Activated T-cell treated with anti-CD3 and anti-CD28 coated beads, Interleukin-2, amount 50 U/mL, for 72 hours (primary cell): ENCODE results near the gene CCDC117. TPM values are rescaled to one million over a fixed set of nuclear protein-coding genes. Genes with fewer than 3 reads are reported as not detected.
"Not testable (repeated sequence)": the region's sequence is repeated elsewhere in the genome, so short reads cannot be mapped to it uniquely, and the experiment has no call there.

ENCODE experiments used
- ATAC-seq, 2 donors: fragments of 150-1000 bp; cut with Tn5 transposase; replicated peaks in 1 of 2; 2 replicates each; pipeline ENCODE4 v1.10.0; 2021; ENCODE audit warnings: moderate library complexity in 2 of 2, mild to moderate bottlenecking in 1 of 2
- DNase-seq, 2 donors: peaks; one replicate each; pipeline ENCODE4 v3.0.0; 2021 to 2022; ENCODE audit warnings: mixed read lengths in 1 of 2
- H3K27ac Mint-ChIP-seq: one replicate; pipeline ENCODE4 v1.8.0; 2022; ENCODE audit warnings: mild to moderate bottlenecking, moderate library complexity, mixed read lengths
- H3K27me3 Mint-ChIP-seq: one replicate; pipeline ENCODE4 v1.8.0; 2022; ENCODE audit warnings: low read depth, mixed read lengths
- H3K36me3 Mint-ChIP-seq, 2 donors: one replicate each; pipeline ENCODE4 v1.8.0; 2022; ENCODE audit warnings: mixed read lengths in 2 of 2, mild to moderate bottlenecking in 1 of 2; ENCODE audit not compliant: insufficient read depth in 2 of 2
- H3K4me1 Mint-ChIP-seq: one replicate; pipeline ENCODE4 v1.8.0; 2022; ENCODE audit warnings: low read depth, mixed read lengths
- H3K4me3 Mint-ChIP-seq, 2 donors: one replicate each; pipeline ENCODE4 v1.8.0; 2022; ENCODE audit warnings: mild to moderate bottlenecking in 2 of 2, mixed read lengths in 2 of 2, moderate library complexity in 2 of 2
- H3K9me3 Mint-ChIP-seq, 2 donors: one replicate each; pipeline ENCODE4 v1.8.0; 2022; ENCODE audit warnings: mixed read lengths in 2 of 2
- total RNA-seq, 2 donors: library from RNA; stranded (reverse); gene quantifications; one replicate each; pipeline ENCODE4 v1.2.3, GENCODE V29; 2022

Gene CCDC117
- total RNA-seq, 2 donors from 2014 or later, result 24.0 to 26.9 TPM

DNA sequence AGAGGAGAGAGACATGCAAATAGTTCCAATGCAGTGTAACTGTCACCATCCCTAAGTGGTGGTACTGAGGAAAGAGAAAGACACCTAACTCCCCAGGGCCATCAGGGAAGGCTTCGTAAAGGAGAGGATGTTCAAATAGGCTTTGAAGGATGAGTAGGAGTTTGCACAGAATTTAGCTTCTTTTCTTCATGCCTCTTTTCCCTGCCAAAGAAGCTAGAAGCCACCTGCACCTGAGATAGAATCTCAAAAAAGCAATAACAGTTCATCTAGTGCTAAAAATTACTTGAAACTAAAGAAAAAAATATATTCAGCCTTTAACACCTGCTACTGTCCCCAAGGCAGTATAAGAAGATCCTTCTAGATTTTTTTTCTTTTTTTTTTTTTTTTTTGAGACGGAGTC lies 44.6 kb downstream of the CCDC117 start:
- Mint-ChIP-seq H3K36me3 (peaks cover 0 to 1% of the 10 kb centered on the region in 2 donors), H3K27me3 (no peaks in the 10 kb centered on the region), H3K27ac (no peak overlapping the region), H3K9me3 (no peaks in the 10 kb centered on the region), H3K4me1 (peaks cover 77% of the 10 kb centered on the region), H3K4me3 (no peak overlapping the region)
- no peak for DNase-seq
- ATAC-seq, result no peak

- no peaks in the 10 kb centered on the region for H3K9me3 Mint-ChIP-seq
- DNase-seq, result no peak
- no peak overlapping the region for H3K4me3 Mint-ChIP-seq
Measured at GRCh38 chr22:28817919-28818859, 45.7 kb downstream of the CCDC117 start.

GRCh38 chr22:28819253-28820096 lies 47.0 kb downstream of the CCDC117 start:
- Mint-ChIP-seq H3K27ac (no peak overlapping the region), H3K4me1 (peaks cover 71% of the 10 kb centered on the region), H3K9me3 (no peaks in the 10 kb centered on the region), H3K4me3 (peak overlapping the region in 1 of 2 donors; percentile 20), H3K36me3 (peaks cover 0 to 1% of the 10 kb centered on the region in 2 donors), H3K27me3 (no peaks in the 10 kb centered on the region)
- no peak for ATAC-seq
- no peak for DNase-seq

More at GRCh38 chr22:28817919-28818859, 45.7 kb downstream of the CCDC117 start:
- ATAC-seq, result no peak
- Mint-ChIP-seq H3K4me1 (peaks cover 77% of the 10 kb centered on the region), H3K27ac (no peak overlapping the region), H3K36me3 (peaks cover 0 to 1% of the 10 kb centered on the region in 2 donors), H3K27me3 (no peaks in the 10 kb centered on the region)

DNA sequence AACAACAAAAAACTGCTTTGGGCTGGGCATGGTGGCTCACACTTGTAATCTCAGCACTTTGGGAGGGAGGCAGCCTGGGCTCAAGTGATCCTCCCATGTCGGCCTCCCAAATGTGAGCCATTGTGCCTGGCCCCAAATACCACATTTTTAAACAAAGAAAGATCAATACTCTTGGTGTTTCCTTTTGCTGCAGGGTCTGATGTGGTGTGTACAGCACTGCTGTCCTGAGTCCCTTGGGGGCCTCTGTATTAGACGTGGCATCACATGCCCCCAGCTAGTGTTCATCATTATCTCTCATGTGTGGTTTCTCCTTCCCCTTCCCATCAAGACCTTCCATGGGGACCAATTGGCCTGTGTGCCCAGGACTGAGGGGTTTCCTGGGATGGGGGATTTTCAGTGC lies 48.4 kb downstream of the CCDC117 start:
- DNase-seq, result no peak
- H3K4me1 Mint-ChIP-seq, result peaks cover 62% of the 10 kb centered on the region
- H3K27me3 Mint-ChIP-seq, result no peaks in the 10 kb centered on the region
- no peaks in the 10 kb centered on the region for H3K9me3 Mint-ChIP-seq
- H3K4me3 Mint-ChIP-seq, result no peak overlapping the region
- ATAC-seq, result no peak
- no peak overlapping the region for H3K27ac Mint-ChIP-seq
- peaks cover 0 to 1% of the 10 kb centered on the region in 2 donors for H3K36me3 Mint-ChIP-seq

DNA sequence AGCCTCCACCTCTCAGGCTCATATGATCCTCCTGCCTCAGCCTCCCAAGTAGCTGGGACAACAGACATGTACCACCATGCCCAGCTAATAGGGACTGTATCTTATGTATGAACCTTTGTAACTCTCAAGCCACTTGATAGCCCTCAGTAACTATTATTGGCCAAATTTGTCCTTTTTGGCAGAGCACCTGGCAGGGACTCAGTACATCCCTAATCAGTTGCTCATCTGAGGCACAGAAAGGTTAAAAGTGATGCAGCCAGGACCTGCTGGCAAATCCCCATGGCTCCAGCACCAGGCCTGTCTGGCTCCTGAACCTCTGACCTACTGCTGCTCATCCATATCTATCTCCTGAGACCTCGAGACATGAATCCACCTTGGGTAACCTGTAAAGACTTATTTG lies 49.0 kb downstream of the CCDC117 start:
- H3K4me1 Mint-ChIP-seq, result peaks cover 62% of the 10 kb centered on the region
- H3K9me3 Mint-ChIP-seq, result no peaks in the 10 kb centered on the region
- H3K4me3 Mint-ChIP-seq, result no peak overlapping the region
- DNase-seq (no peak), ATAC-seq (no peak)
- peak overlapping the region; percentile 7 for H3K27ac Mint-ChIP-seq
- H3K27me3 Mint-ChIP-seq, result no peaks in the 10 kb centered on the region
- H3K36me3 Mint-ChIP-seq, result peaks cover 0 to 1% of the 10 kb centered on the region in 2 donors

DNA sequence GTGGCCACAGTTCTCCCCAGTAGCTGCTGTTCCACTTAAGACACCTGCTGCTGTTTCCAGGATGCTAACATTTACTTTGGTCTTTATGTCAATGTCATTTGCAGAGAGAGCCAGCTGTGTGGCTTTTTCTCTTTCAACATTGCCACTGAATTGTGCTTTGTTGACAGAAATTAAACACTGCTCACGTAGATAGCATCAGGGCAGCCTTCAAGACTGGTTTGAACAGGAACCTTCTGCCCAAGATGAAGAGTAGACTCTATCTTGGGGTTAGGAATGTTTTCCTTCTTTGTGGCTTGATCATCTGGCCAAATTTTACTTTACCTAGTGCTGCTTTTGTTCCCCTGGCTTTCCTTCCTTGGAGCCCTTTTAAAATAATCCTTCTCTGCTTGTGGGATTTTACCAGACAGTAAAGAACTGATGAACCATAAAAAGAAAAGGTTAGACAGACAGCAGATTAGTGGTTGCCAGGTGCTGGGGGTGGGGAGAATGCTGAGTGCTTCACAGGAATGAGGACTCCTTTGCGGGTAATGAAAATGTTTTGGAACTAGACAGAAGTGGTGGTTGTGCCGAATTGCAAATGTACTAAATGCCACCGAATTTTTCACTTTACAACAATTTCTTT lies 50.5 kb downstream of the CCDC117 start:
- Mint-ChIP-seq H3K9me3 (no peaks in the 10 kb centered on the region), H3K36me3 (peaks cover 0 to 1% of the 10 kb centered on the region in 2 donors), H3K27me3 (no peaks in the 10 kb centered on the region), H3K4me3 (peak overlapping the region; percentile 10 to 31), H3K27ac (no peak overlapping the region), H3K4me1 (peaks cover 61% of the 10 kb centered on the region)
- DNase-seq (no peak), ATAC-seq (peak; percentile 39 to 59)

GRCh38 chr22:28824455-28824854 lies 52.0 kb downstream of the CCDC117 start:
- DNase-seq, H3K4me3 Mint-ChIP-seq, H3K36me3 Mint-ChIP-seq, H3K27ac Mint-ChIP-seq, H3K9me3 Mint-ChIP-seq, H3K27me3 Mint-ChIP-seq, ATAC-seq: not testable (repeated sequence)
- H3K4me1 Mint-ChIP-seq, result peaks cover 55% of the 10 kb centered on the region

DNA sequence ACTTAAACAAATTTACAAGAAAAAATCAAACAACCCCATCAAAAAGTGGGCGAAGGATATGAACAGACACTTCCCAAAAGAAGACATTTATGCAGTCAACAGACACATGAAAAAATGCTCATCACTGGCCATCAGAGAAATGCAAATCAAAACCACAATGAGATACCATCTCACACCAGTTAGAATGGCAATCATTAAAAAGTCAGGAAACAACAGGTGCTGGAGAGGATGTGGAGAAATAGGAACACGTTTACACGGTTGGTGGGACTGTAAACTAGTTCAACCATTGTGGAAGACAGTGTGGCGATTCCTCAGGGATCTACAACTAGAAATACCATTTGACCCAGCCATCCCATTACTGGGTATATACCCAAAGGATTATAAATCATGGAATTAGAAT lies 53.9 kb downstream of the CCDC117 start:
- H3K36me3 Mint-ChIP-seq, DNase-seq, H3K4me3 Mint-ChIP-seq, H3K27me3 Mint-ChIP-seq, H3K9me3 Mint-ChIP-seq, ATAC-seq, H3K27ac Mint-ChIP-seq: not testable (repeated sequence)
- peaks cover 44% of the 10 kb centered on the region for H3K4me1 Mint-ChIP-seq

DNA sequence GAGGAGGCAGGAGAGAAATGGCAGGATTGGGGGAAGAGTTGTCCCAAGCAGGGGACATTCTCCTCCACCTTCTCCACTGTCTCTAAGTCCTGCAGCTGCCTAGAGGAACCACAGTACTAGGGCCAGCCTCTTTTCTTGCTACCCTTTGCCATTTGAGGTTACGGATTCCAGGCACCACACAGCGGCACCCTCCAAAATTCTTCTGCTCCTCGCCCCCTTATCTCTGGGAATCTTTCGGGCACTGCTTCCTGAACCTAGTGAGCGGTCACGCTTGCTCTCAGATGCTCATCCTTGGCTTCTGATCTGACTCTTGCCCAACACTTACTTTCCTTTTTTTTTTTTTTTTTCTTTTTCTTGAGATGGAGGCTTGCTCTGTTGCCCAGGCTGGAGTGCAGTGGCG lies 54.4 kb downstream of the CCDC117 start:
- ATAC-seq (no peak), DNase-seq (no peak)
- H3K9me3 Mint-ChIP-seq, result no peaks in the 10 kb centered on the region
- H3K27me3 Mint-ChIP-seq, result no peaks in the 10 kb centered on the region
- peaks cover 39% of the 10 kb centered on the region for H3K4me1 Mint-ChIP-seq
- H3K36me3 Mint-ChIP-seq, result peaks cover 0 to 1% of the 10 kb centered on the region in 2 donors
- no peak overlapping the region for H3K27ac Mint-ChIP-seq
- no peak overlapping the region for H3K4me3 Mint-ChIP-seq

GRCh38 chr22:28829358-28830181 lies 57.1 kb downstream of the CCDC117 start:
- Mint-ChIP-seq H3K4me1 (peaks cover 31% of the 10 kb centered on the region), H3K4me3 (no peak overlapping the region), H3K36me3 (peaks cover 0 to 1% of the 10 kb centered on the region in 2 donors), H3K9me3 (no peaks in the 10 kb centered on the region), H3K27ac (peak overlapping the region; percentile 37), H3K27me3 (no peaks in the 10 kb centered on the region)
- peak; percentile 70 to 74 for ATAC-seq
- DNase-seq, result peak; percentile 69 to 75

GRCh38 chr22:28830441-28830840 lies 57.9 kb downstream of the CCDC117 start:
- Mint-ChIP-seq H3K27me3 (no peaks in the 10 kb centered on the region), H3K9me3 (no peaks in the 10 kb centered on the region), H3K4me3 (no peak overlapping the region), H3K27ac (no peak overlapping the region), H3K4me1 (peaks cover 27% of the 10 kb centered on the region), H3K36me3 (no peaks in the 10 kb centered on the region)
- no peak for ATAC-seq
- DNase-seq, result no peak
